HL-60 (cell line): ENCODE measurements around the gene OPA1.

Experiments used
- DNase-seq, 2 experiments: peaks; one replicate each; pipeline ENCODE4 v3.0.0-alpha.2; 2010 to 2020; ENCODE audit warnings: low read depth in 1 of 2, low spot score in 1 of 2
- H3K27ac ChIP-seq: fragments of 250-450 bp; sonication (Bioruptor Pico); replicated peaks from 2 replicates; pipeline ENCODE4 v1.5.1; 2020; ENCODE audit warnings: mild to moderate bottlenecking, moderate library complexity
- H3K27me3 ChIP-seq: fragments of 250-450 bp; sonication (Bioruptor Pico); 2 replicates; pipeline ENCODE4 v1.5.1; 2021; ENCODE audit warnings: mild to moderate bottlenecking, moderate library complexity; ENCODE audit not compliant: insufficient read depth, poor library complexity, severe bottlenecking
- H3K4me3 ChIP-seq: replicated peaks from 2 replicates; pipeline ENCODE4 v1.5.1; 2011; ENCODE audit warnings: mild to moderate bottlenecking, control low read depth, low read length; ENCODE audit not compliant: insufficient read depth
- GABPA ChIP-seq: IDR thresholded peaks from 2 replicates; pipeline ENCODE4 v1.6.1; 2012; ENCODE audit warnings: low read depth
- POLR2AphosphoS5 ChIP-seq: IDR thresholded peaks from 2 replicates; pipeline ENCODE4 v1.6.1; 2012; ENCODE audit warnings: low read depth
- SPI1 ChIP-seq: IDR thresholded peaks from 2 replicates; pipeline ENCODE4 v1.6.1; 2012; ENCODE audit warnings: low read depth, mild to moderate bottlenecking, borderline replicate concordance
- TF ChIP-seq, protein P1 (sequence below): IDR thresholded peaks from 2 replicates; pipeline ENCODE4 v1.6.1; 2012; ENCODE audit warnings: low read depth; ENCODE audit not compliant: insufficient replicate concordance
- TF ChIP-seq, protein P2 (sequence below): IDR thresholded peaks from one replicate; pipeline ENCODE4 v1.5.1; 2011; ENCODE audit warnings: low read length, control low read depth, inconsistent platforms; ENCODE audit not compliant: insufficient read depth

OPA1 gene

DNA sequence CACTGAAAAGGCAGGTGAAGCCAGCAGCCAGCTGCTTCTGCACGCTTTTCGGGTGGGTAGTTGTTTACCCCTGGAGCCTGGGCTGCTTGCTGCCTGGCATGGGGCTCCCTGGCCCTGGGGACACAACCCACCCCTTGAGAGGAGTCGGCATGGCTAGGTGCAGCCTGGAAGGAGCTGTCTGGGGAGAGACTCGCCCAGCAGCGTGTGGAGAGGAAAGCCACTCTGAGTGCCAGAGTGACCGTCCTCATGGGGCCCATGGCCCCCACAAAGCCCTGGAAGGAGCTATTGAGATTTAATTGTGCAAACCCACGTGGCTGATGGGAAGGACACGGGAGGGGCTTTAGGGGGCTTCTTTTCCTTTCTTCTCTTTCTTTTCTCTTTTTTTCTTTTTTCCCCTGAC is 137.5 kb downstream of the OPA1 start:
- no peaks in the 10 kb centered on the region for H3K27me3 ChIP-seq
- no peak overlapping the region for H3K4me3 ChIP-seq
- TF ChIP-seq SPI1 (no peak), GABPA (no peak), POLR2AphosphoS5 (no peak)
- TF ChIP-seq, protein P1, sequence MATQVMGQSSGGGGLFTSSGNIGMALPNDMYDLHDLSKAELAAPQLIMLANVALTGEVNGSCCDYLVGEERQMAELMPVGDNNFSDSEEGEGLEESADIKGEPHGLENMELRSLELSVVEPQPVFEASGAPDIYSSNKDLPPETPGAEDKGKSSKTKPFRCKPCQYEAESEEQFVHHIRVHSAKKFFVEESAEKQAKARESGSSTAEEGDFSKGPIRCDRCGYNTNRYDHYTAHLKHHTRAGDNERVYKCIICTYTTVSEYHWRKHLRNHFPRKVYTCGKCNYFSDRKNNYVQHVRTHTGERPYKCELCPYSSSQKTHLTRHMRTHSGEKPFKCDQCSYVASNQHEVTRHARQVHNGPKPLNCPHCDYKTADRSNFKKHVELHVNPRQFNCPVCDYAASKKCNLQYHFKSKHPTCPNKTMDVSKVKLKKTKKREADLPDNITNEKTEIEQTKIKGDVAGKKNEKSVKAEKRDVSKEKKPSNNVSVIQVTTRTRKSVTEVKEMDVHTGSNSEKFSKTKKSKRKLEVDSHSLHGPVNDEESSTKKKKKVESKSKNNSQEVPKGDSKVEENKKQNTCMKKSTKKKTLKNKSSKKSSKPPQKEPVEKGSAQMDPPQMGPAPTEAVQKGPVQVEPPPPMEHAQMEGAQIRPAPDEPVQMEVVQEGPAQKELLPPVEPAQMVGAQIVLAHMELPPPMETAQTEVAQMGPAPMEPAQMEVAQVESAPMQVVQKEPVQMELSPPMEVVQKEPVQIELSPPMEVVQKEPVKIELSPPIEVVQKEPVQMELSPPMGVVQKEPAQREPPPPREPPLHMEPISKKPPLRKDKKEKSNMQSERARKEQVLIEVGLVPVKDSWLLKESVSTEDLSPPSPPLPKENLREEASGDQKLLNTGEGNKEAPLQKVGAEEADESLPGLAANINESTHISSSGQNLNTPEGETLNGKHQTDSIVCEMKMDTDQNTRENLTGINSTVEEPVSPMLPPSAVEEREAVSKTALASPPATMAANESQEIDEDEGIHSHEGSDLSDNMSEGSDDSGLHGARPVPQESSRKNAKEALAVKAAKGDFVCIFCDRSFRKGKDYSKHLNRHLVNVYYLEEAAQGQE = no peak
- TF ChIP-seq, protein P2, sequence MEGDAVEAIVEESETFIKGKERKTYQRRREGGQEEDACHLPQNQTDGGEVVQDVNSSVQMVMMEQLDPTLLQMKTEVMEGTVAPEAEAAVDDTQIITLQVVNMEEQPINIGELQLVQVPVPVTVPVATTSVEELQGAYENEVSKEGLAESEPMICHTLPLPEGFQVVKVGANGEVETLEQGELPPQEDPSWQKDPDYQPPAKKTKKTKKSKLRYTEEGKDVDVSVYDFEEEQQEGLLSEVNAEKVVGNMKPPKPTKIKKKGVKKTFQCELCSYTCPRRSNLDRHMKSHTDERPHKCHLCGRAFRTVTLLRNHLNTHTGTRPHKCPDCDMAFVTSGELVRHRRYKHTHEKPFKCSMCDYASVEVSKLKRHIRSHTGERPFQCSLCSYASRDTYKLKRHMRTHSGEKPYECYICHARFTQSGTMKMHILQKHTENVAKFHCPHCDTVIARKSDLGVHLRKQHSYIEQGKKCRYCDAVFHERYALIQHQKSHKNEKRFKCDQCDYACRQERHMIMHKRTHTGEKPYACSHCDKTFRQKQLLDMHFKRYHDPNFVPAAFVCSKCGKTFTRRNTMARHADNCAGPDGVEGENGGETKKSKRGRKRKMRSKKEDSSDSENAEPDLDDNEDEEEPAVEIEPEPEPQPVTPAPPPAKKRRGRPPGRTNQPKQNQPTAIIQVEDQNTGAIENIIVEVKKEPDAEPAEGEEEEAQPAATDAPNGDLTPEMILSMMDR = no peak
- no peak for DNase-seq
- H3K27ac ChIP-seq = no peak overlapping the region

DNA sequence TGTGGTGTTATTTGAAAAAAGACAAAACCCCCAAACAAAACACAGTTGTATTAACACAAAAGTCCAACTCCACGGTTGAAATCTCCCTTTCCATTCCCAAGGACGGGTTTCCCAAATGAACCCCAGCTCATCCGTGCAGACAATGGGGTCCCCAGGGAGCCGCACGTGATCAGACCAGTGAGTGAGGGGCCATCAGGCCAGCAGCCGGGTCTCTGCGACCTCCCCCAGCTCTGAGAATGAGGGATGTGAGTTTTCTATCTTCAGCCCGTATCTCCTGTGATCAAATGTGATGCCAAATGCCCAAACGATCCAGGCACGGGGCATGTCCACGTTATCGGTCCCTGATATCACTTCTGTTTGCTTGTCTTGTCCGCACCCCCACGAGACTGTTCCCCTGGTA is 138.0 kb downstream of the OPA1 start:
- Histone ChIP-seq H3K27ac (no peak overlapping the region), H3K27me3 (no peaks in the 10 kb centered on the region), H3K4me3 (no peak overlapping the region)
- TF ChIP-seq, protein P1 = no peak
- no peak for TF ChIP-seq SPI1
- TF ChIP-seq GABPA = no peak
- TF ChIP-seq POLR2AphosphoS5 = no peak
- TF ChIP-seq, protein P2 = no peak
- DNase-seq = no peak

DNA sequence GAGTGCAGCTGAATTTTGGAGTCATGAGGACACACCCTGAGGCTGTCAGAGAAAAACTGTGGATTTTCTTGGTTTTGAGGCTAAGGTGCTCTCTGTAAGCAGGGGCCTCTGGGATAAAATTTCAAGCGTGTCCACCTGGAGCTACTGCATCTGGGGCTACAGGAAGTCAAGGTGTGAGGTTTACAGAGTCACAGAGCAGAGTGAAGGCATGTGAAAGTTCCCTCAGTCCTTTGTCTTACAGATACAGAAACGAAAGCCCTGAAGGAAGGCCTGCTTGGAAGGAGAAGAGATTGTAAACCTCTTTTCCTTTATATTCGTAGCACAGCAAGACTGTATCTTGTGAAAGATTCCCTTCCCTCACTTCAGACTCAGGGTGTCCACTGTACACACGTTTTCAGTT is 138.6 kb downstream of the OPA1 start:
- no peaks in the 10 kb centered on the region for H3K27me3 ChIP-seq
- H3K27ac ChIP-seq = no peak overlapping the region
- TF ChIP-seq GABPA = no peak
- no peak overlapping the region for H3K4me3 ChIP-seq
- no peak for DNase-seq

DNA sequence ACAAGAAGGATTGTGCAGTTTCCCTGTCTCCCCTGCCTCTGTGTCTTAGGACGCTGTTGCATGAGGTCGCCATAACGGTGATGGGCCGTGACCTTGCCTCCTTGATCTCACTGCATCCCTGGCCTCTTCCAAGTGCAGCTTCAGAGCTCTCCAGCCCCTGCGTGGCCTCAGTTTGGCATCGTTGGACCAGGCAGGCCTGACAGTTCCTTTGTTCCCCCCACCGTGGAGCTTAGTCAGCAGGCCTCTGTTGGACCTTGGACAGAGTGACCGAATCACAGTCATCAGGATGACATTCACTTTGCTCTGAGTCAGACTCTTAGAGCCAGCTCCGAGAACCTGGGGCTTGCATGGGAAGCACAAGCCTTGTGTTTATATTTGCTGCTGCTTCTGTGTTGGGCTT is 139.4 kb downstream of the OPA1 start:
- Histone ChIP-seq H3K27ac (no peak overlapping the region), H3K4me3 (no peak overlapping the region), H3K27me3 (no peaks in the 10 kb centered on the region)
- DNase-seq = no peak
- TF ChIP-seq SPI1 (no peak), POLR2AphosphoS5 (no peak), GABPA (no peak)
- TF ChIP-seq, protein P2 = no peak
- TF ChIP-seq, protein P1 = no peak
